Lung (tissue), 16 donors: ENCODE measurements around the gene PAX4. TPM values are rescaled to one million over a fixed set of nuclear protein-coding genes. Genes with fewer than 3 reads are reported as not detected.

Source experiments
- ATAC-seq: fragments of 200-7000 bp; cut with Tn5 transposase; one replicate; pipeline ENCODE4 v1.9.1; 2020; ENCODE audit warnings: moderate number of reproducible peaks; ENCODE audit not compliant: insufficient read depth, low FRiP score
- DNase-seq, 3 donors: peaks; one replicate each; pipeline ENCODE4 v3.0.0-alpha.2; 2013 to 2017
- H3K27ac ChIP-seq, 2 donors: one replicate each; pipeline ENCODE4 v1.5.1; 2013; ENCODE audit warnings: mild to moderate bottlenecking in 2 of 2, moderate library complexity in 2 of 2, control low read depth in 1 of 2, inconsistent platforms in 1 of 2, low read depth in 1 of 2, low read length in 1 of 2
- H3K27me3 ChIP-seq, 3 donors: one replicate each; pipeline ENCODE4 v1.5.1; 2013; ENCODE audit warnings: low read length in 2 of 3; ENCODE audit not compliant: control insufficient read depth in 3 of 3, insufficient read depth in 3 of 3
- H3K36me3 ChIP-seq, 4 donors: one replicate each; pipeline ENCODE4 v1.5.1; 2013; ENCODE audit warnings: low read length in 4 of 4, mild to moderate bottlenecking in 1 of 4, moderate library complexity in 1 of 4; ENCODE audit not compliant: control insufficient read depth in 4 of 4, insufficient read depth in 4 of 4
- H3K4me1 ChIP-seq, 5 donors: one replicate each; pipeline ENCODE4 v1.5.1; 2013; ENCODE audit warnings: low read length in 5 of 5, mild to moderate bottlenecking in 2 of 5, moderate library complexity in 1 of 5; ENCODE audit not compliant: control insufficient read depth in 5 of 5, insufficient read depth in 5 of 5
- H3K4me3 ChIP-seq: one replicate; pipeline ENCODE4 v1.5.1; 2013; ENCODE audit warnings: mild to moderate bottlenecking, control low read depth, moderate library complexity
- H3K9ac ChIP-seq, 2 donors: one replicate each; pipeline ENCODE4 v1.5.1; 2013; ENCODE audit warnings: low read length in 2 of 2, control low read depth in 1 of 2; ENCODE audit not compliant: insufficient read depth in 1 of 2
- H3K9me3 ChIP-seq, 4 donors: one replicate each; pipeline ENCODE4 v1.5.1; 2013; ENCODE audit warnings: low read length in 3 of 4, mild to moderate bottlenecking in 1 of 4, moderate library complexity in 1 of 4; ENCODE audit not compliant: control insufficient read depth in 4 of 4, insufficient read depth in 3 of 4
- WGBS, 2 donors: extraction: QIAGEN DNeasy Blood & Tissue Kit; methylation state at CpG; one replicate each; pipeline ENCODE4 v1.1.7; 2013; 5-methylcytosine and 5-hydroxymethylcytosine counted together
- long read RNA-seq, 5 donors: transcript quantifications; one replicate each; lab custom pipeline, GENCODE V29; 2026
- polyA plus RNA-seq, 2 donors: library from polyadenylated mRNA; stranded (reverse); fragments of 200-250 nt; gene quantifications; one replicate each; pipeline ENCODE4 v1.2.1, GENCODE V29; 2013
- total RNA-seq, 2 donors: library from RNA; depleted of rRNA in 1 of 2; stranded (reverse); fragments of >200 nt in 1 of 2; gene quantifications; one replicate each; pipeline ENCODE4 v1.2.1, GENCODE V29; 2014 to 2021
- TF ChIP-seq, protein P1 (sequence below): IDR thresholded peaks from 2 replicates; pipeline ENCODE4 v1.5.1; 2012; ENCODE audit warnings: mild to moderate bottlenecking; ENCODE audit errors: control extremely low read depth, extremely low read depth
- donor health status: control.
- donor health status: control.
- donor health status: Bipolar disorder and iron deficiency.
- donor health status: healthy.
- donor health status: DM: yes; HTN: yes; CAD: no.

Gene PAX4, protein sequence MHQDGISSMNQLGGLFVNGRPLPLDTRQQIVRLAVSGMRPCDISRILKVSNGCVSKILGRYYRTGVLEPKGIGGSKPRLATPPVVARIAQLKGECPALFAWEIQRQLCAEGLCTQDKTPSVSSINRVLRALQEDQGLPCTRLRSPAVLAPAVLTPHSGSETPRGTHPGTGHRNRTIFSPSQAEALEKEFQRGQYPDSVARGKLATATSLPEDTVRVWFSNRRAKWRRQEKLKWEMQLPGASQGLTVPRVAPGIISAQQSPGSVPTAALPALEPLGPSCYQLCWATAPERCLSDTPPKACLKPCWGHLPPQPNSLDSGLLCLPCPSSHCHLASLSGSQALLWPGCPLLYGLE
- total RNA-seq (not detected), polyA plus RNA-seq (not detected)
- long read RNA-seq, donor 1 = 0 reads
- long read RNA-seq, donor 2 = 0 reads
- long read RNA-seq, donor 3 = 0 reads
- long read RNA-seq, donor 4 = 0 reads
- long read RNA-seq, donor 5 = 0 reads

DNA sequence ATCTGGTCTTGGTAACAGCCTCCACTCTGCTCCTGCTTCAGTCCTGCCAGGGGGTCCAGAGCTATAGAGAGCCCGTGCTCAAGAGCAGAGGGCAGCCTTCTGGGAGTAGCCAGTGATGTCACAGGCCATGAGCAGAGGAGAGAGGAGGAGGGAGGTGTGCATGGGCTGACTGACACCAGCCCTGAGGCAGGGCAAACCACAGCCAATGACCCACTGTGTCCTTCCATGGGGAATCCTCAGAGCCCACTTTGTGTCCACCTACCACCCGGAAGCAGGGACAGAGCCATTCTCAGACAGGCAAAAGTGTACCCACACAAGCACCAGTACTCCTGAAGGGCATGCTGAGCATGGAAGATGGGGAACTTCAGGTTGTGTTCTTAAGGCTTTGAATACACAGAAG, at the start of gene PAX4:
Gene PAX4 (minus strand): TSS at position 101 of the 400 bp plus-strand sequence. CDS start 2,214 bp downstream, outside the sequence.
- no peak within 1 kb of the TSS for H3K9ac ChIP-seq
- WGBS, 2 donors = 53 to 54% methylated on average over 2 of the region's 2 CpGs
- no peak within 1 kb of the TSS for H3K27ac ChIP-seq
- H3K4me1 ChIP-seq = no peaks in the 10 kb centered on the region
- no peak for DNase-seq
- H3K36me3 ChIP-seq = no peaks in the 10 kb centered on the region
- H3K9me3 ChIP-seq = no peaks in the 10 kb centered on the region
- no peak for ATAC-seq
- H3K27me3 ChIP-seq = peaks cover 13 to 62% (median 16%) of the 10 kb centered on the region in 3 donors
- TF ChIP-seq, protein P1, sequence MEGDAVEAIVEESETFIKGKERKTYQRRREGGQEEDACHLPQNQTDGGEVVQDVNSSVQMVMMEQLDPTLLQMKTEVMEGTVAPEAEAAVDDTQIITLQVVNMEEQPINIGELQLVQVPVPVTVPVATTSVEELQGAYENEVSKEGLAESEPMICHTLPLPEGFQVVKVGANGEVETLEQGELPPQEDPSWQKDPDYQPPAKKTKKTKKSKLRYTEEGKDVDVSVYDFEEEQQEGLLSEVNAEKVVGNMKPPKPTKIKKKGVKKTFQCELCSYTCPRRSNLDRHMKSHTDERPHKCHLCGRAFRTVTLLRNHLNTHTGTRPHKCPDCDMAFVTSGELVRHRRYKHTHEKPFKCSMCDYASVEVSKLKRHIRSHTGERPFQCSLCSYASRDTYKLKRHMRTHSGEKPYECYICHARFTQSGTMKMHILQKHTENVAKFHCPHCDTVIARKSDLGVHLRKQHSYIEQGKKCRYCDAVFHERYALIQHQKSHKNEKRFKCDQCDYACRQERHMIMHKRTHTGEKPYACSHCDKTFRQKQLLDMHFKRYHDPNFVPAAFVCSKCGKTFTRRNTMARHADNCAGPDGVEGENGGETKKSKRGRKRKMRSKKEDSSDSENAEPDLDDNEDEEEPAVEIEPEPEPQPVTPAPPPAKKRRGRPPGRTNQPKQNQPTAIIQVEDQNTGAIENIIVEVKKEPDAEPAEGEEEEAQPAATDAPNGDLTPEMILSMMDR = no peak
- no peak within 1 kb of the TSS for H3K4me3 ChIP-seq

DNA sequence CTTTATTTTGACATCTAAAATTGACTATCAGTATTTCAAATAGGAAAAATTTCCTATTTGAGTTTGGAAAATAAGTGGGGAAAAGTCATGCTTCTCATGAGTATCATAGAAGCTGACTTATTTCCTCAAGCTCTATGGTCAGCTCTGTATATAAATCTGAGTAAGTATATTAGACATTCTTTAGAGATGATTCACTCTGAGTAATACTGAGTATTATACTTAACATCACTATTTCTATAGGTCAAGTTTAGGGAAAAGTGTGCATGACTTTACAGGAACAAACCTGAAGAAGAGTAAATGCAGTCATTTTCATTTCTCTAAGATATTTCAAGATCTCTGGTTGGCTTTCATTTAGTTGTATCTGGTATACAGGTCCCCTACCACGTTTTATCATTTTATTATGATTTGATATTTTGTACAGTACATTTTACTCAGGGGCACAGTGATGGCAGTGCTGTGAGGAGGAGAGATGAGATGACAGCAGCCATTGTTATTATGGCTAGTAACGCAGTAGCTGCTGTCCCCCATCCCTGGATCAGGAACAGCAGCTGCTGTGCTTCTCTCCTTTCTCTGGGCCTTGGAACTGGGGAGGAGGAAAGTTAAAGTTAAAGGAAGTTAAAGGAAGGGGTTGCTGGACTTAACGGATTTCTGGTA, 49.2 kb upstream of the PAX4 start:
- no peak for DNase-seq
- Histone ChIP-seq H3K4me3 (no peak overlapping the region), H3K4me1 (peaks cover 0 to 5% (median 0%) of the 10 kb centered on the region in 5 donors), H3K9ac (no peak overlapping the region), H3K36me3 (peaks cover 0 to 1% (median 0%) of the 10 kb centered on the region in 4 donors), H3K27ac (no peak overlapping the region), H3K9me3 (no peaks in the 10 kb centered on the region), H3K27me3 (no peaks in the 10 kb centered on the region)
- ATAC-seq = no peak
- WGBS, 2 donors = 85 to 90% methylated on average over 3 of the region's 3 CpGs
- TF ChIP-seq, protein P1 = no peak

DNA sequence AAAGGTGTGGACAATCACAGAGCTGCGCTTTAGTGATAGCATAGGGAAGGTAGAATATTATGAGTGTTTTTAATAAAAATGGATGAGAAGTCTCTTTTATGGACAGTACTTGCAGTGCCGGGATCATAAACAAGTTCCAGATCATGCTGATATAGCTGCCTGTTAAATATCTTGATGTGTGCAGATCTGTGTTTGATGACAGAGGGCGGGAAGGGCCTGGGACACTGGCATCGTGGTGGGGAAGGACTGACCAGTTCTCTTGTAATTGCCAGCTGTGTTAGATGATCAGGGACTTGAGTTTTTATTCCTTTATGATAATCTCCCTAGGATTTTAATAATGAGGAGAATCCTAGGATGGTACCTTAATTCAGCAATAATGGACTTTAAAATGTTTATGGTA, 48.7 kb upstream of the PAX4 start:
- DNase-seq = no peak
- H3K9ac ChIP-seq = no peak overlapping the region
- TF ChIP-seq, protein P1 = no peak
- WGBS, 2 donors = 87 to 93% methylated on average over 4 of the region's 4 CpGs
- H3K9me3 ChIP-seq = no peaks in the 10 kb centered on the region
- H3K27ac ChIP-seq = no peak overlapping the region
- H3K36me3 ChIP-seq = no peaks in the 10 kb centered on the region
- H3K4me1 ChIP-seq = peaks cover 0 to 5% (median 0%) of the 10 kb centered on the region in 5 donors
- H3K27me3 ChIP-seq = no peaks in the 10 kb centered on the region
- ATAC-seq = no peak
- no peak overlapping the region for H3K4me3 ChIP-seq
